ENCODE data around the gene TMEM255A.

TMEM255A gene

DNA sequence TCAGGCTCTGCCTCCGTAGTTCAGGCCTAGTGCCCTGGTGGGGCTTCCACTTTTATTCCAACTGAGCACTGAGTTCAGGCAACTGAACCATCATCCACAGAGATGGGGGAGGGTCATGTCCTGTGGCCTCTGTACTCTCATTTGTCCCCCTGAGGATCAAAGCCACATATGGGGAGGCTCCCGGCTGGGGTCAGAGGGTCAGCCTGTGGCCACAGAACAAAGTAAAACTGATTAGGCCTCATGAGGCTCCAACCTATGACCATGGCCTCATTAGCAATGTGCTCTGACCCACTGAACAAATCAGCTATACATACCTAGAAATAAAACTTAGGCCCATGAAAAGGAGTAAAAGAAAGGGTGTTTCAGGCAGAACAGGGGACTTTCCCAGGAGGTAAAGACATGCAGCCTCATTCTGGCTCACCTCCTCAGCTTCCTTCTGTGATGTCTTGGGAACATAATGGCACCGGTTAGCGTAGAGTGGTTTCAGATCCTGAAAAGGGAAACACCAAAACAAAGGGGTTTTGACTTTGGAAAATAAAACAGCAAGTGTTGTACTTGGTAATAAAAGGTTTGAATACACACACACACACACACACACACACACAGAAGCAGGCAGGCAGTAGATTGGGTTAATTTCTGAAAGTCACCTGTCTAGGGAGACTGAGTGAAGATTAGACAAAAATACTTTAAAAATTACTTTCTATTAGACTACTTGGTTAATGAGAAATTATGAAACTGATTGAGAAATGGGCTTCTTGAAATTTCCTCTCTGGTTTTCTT, 24.3 kb downstream of the TMEM255A start:
- H3K4me3 ChIP-seq (ENCODE audit: low read depth, low read length), result no peak overlapping the region
- no peak for DNase-seq (ENCODE audit: low read depth)
- TF ChIP-seq, protein P1, sequence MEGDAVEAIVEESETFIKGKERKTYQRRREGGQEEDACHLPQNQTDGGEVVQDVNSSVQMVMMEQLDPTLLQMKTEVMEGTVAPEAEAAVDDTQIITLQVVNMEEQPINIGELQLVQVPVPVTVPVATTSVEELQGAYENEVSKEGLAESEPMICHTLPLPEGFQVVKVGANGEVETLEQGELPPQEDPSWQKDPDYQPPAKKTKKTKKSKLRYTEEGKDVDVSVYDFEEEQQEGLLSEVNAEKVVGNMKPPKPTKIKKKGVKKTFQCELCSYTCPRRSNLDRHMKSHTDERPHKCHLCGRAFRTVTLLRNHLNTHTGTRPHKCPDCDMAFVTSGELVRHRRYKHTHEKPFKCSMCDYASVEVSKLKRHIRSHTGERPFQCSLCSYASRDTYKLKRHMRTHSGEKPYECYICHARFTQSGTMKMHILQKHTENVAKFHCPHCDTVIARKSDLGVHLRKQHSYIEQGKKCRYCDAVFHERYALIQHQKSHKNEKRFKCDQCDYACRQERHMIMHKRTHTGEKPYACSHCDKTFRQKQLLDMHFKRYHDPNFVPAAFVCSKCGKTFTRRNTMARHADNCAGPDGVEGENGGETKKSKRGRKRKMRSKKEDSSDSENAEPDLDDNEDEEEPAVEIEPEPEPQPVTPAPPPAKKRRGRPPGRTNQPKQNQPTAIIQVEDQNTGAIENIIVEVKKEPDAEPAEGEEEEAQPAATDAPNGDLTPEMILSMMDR (conservative IDR thresholded peaks at IDR 0.05; ENCODE audit: low read depth, low read length), result no peak

DNA sequence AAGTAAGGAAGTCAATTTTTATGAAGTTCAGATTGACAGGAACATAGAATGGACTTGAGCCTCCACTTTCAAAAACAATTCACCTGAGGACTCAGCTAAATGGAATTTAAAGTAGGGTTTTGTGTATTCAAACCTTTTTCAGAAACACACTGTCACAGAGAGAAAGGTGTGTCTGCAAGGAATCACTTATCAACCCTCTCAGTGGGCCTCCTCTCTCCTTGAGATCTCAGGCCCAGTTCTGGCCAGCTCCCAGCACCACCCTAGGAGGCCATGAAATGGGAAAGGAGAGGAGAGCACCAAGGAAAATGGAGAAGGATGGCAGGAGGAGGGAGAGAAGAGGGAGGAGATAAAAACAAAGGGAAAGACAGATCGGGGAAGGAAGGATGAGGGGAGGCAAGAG, 28.6 kb downstream of the TMEM255A start:
- H3K4me3 ChIP-seq (ENCODE audit: low read depth, low read length), result no peak overlapping the region
- no peak for DNase-seq (ENCODE audit: low read depth)
- TF ChIP-seq, protein P1 (conservative IDR thresholded peaks at IDR 0.05; ENCODE audit: low read depth, low read length), result no peak

DNA sequence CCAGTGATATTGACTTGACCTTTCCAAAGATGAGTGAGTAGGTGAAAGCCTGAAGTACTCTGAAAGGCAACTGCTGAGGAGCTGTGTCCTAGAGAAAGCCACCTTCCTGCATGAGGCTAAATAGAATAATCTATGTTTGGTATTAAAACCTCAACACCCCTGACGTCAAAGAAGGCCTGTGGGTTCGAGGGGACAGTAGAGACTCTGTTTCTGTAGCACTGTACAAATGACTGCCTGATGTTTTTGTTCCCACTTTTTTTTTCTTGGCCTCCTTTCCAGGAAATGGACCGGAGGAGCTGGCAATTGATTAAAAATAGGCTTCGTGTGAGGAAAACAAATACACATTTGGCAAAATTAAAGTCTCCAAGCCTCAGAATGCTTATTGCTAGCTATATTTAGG, 29.5 kb downstream of the TMEM255A start:
- no peak overlapping the region for H3K4me3 ChIP-seq (ENCODE audit: low read depth, low read length)
- TF ChIP-seq, protein P1 (conservative IDR thresholded peaks at IDR 0.05; ENCODE audit: low read depth, low read length), result no peak
- no peak for DNase-seq (ENCODE audit: low read depth)

GRCh38 chrX:120281021-120281624, 30.1 kb downstream of the TMEM255A start:
- TF ChIP-seq, protein P1 (conservative IDR thresholded peaks at IDR 0.05; ENCODE audit: low read depth, low read length), result no peak
- no peak for DNase-seq (ENCODE audit: low read depth)
- no peak overlapping the region for H3K4me3 ChIP-seq (ENCODE audit: low read depth, low read length)

DNA sequence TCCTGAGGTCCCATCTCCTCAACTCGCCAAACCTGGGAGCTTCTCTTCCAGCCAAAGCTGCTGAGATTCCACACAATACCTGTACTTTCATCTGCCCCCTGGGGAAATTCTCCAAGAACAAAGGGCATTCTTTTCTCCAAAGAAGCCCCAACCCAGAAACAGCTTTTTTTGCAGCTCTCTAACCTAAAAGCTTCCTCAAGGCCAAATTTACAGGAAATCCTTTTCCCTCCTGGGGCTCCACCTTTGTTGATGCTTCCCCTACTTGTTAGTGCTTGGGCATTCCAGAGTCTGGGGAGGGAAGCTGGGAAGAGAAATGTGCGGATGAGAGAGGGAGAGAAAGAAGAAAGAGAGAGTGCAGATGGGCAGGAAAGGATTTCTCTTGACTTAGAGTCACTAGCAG, 36.3 kb downstream of the TMEM255A start:
- no peak for DNase-seq (ENCODE audit: low read depth)
- TF ChIP-seq, protein P1 (conservative IDR thresholded peaks at IDR 0.05; ENCODE audit: low read depth, low read length), result no peak
- H3K4me3 ChIP-seq (ENCODE audit: low read depth, low read length), result no peak overlapping the region

- TF ChIP-seq, protein P1 (conservative IDR thresholded peaks at IDR 0.05; ENCODE audit: low read depth, low read length), result no peak
- DNase-seq (ENCODE audit: low read depth), result no peak
- H3K4me3 ChIP-seq (ENCODE audit: low read depth, low read length), result no peak overlapping the region
Observed at GRCh38 chrX:120274145-120274544, 37.1 kb downstream of the TMEM255A start.

GRCh38 chrX:120271218-120271617, 40.0 kb downstream of the TMEM255A start:
- TF ChIP-seq, protein P1 (conservative IDR thresholded peaks at IDR 0.05; ENCODE audit: low read depth, low read length), result no peak
- no peak overlapping the region for H3K4me3 ChIP-seq (ENCODE audit: low read depth, low read length)
- no peak for DNase-seq (ENCODE audit: low read depth)

Data from choroid plexus epithelial cell (primary cell).